IPS-18a (cell line): ENCODE results near the gene OR8H2.

Source experiments
- H3K27ac ChIP-seq: one replicate; pipeline ENCODE4 v1.5.1; 2013; ENCODE audit warnings: low read length
- H3K27me3 ChIP-seq: one replicate; pipeline ENCODE4 v1.6.1; 2013; ENCODE audit warnings: mild to moderate bottlenecking, low read length; ENCODE audit not compliant: control insufficient read depth, insufficient read depth
- H3K36me3 ChIP-seq: one replicate; pipeline ENCODE4 v1.6.1; 2013; ENCODE audit warnings: low read depth, low read length; ENCODE audit not compliant: control insufficient read depth
- H3K4me1 ChIP-seq: one replicate; pipeline ENCODE4 v1.6.1; 2013; ENCODE audit warnings: low read depth, low read length; ENCODE audit not compliant: control insufficient read depth
- H3K4me3 ChIP-seq: one replicate; pipeline ENCODE4 v1.5.1; 2013; ENCODE audit warnings: low read length
- H3K9ac ChIP-seq: one replicate; pipeline ENCODE4 v1.6.1; 2013; ENCODE audit warnings: mild to moderate bottlenecking, low read length, moderate library complexity
- H3K9me3 ChIP-seq: one replicate; pipeline ENCODE4 v1.6.1; 2013; ENCODE audit warnings: low read depth, low read length; ENCODE audit not compliant: control insufficient read depth

Gene OR8H2

GRCh38 chr11:56152333-56152732 is 48.8 kb downstream of the OR8H2 start:
- Histone ChIP-seq H3K9me3 (peaks cover 22% of the 10 kb centered on the region), H3K36me3 (no peaks in the 10 kb centered on the region), H3K9ac (no peak overlapping the region), H3K4me1 (no peaks in the 10 kb centered on the region), H3K27ac (no peak overlapping the region), H3K4me3 (no peak overlapping the region), H3K27me3 (no peaks in the 10 kb centered on the region)
